MM.1S (cell line): ENCODE data around the gene PRTG.

ENCODE experiments used
- DNase-seq: peaks from one replicate; pipeline ENCODE4 v3.0.0-alpha.2; 2015
- H2AFZ ChIP-seq: fragments of 300-600 bp; sonication (generic); 2 replicates; pipeline ENCODE4 v1.6.0; 2016; ENCODE audit warnings: antibody characterized with exemption, low read length
- H3F3A ChIP-seq: fragments of 300-600 bp; sonication (generic); 2 replicates; pipeline ENCODE4 v1.6.1; 2016; ENCODE audit warnings: mild to moderate bottlenecking, antibody characterized with exemption, low read length, moderate library complexity, mixed read lengths; ENCODE audit not compliant: insufficient read depth
- H3K27ac ChIP-seq: fragments of 300-600 bp; sonication (generic); 2 replicates; pipeline ENCODE4 v1.5.1; 2016; ENCODE audit warnings: mild to moderate bottlenecking, low read length
- H3K27me3 ChIP-seq: fragments of 300-600 bp; sonication (generic); replicated peaks from 2 replicates; pipeline ENCODE4 v1.6.0; 2016; ENCODE audit warnings: low read length; ENCODE audit not compliant: insufficient read depth
- H3K36me3 ChIP-seq: fragments of 300-600 bp; sonication (generic); replicated peaks from 2 replicates; pipeline ENCODE4 v1.6.1; 2016; ENCODE audit warnings: mild to moderate bottlenecking, low read length, mixed read lengths; ENCODE audit not compliant: insufficient read depth
- H3K4me1 ChIP-seq: fragments of 300-600 bp; sonication (generic); 2 replicates; pipeline ENCODE4 v1.6.1; 2016; ENCODE audit warnings: low read length, mixed read lengths
- H3K4me2 ChIP-seq: fragments of 300-600 bp; sonication (generic); 2 replicates; pipeline ENCODE4 v1.6.0; 2016; ENCODE audit warnings: low read depth, low read length
- H3K4me3 ChIP-seq: fragments of 300-600 bp; sonication (generic); 2 replicates; pipeline ENCODE4 v1.5.1; 2016; ENCODE audit warnings: low read length, mixed read lengths
- H3K79me2 ChIP-seq: fragments of 300-600 bp; sonication (generic); 2 replicates; pipeline ENCODE4 v1.6.1; 2016; ENCODE audit warnings: mixed run types, low read length, mixed read lengths
- H3K9ac ChIP-seq: fragments of 300-600 bp; sonication (generic); 2 replicates; pipeline ENCODE4 v1.6.1; 2016; ENCODE audit warnings: low read length, mixed read lengths
- H3K9me2 ChIP-seq: fragments of 300-600 bp; sonication (generic); replicated peaks from 2 replicates; pipeline ENCODE4 v1.6.1; 2016; ENCODE audit warnings: mild to moderate bottlenecking, low read length, mixed read lengths; ENCODE audit not compliant: insufficient read depth
- H3K9me3 ChIP-seq: fragments of 300-600 bp; sonication (generic); replicated peaks from 2 replicates; pipeline ENCODE4 v1.6.1; 2016; ENCODE audit warnings: mild to moderate bottlenecking, low read length, mixed read lengths; ENCODE audit not compliant: insufficient read depth
- H4K20me1 ChIP-seq: fragments of 300-600 bp; sonication (generic); 2 replicates; pipeline ENCODE4 v1.6.1; 2016; ENCODE audit warnings: mild to moderate bottlenecking, low read length, moderate library complexity, mixed read lengths; ENCODE audit not compliant: insufficient read depth
- CTCF ChIP-seq: fragments of 300-600 bp; sonication (generic); IDR thresholded peaks from 2 replicates; pipeline ENCODE4 v1.5.1; 2016; ENCODE audit warnings: antibody characterized with exemption, low read length, mixed read lengths
- EZH2 ChIP-seq: fragments of 300-600 bp; sonication (generic); optimal IDR thresholded peaks from 2 replicates; pipeline ENCODE3; 2017; ENCODE audit warnings: low read depth, mild to moderate bottlenecking, antibody characterized with exemption, low read length, mixed read lengths
- EZH2phosphoT487 ChIP-seq: fragments of 300-600 bp; sonication (generic); IDR thresholded peaks from 2 replicates; pipeline ENCODE4 v1.6.1; 2018; ENCODE audit warnings: antibody characterized with exemption, low read length

PRTG gene

GRCh38 chr15:55742927-55743728 is at the start of gene PRTG:
Gene PRTG, minus strand, starts transcription at chr15:55743152. Its CDS starts 221 bp downstream, at chr15:55742931.
- Histone ChIP-seq H3K27ac (no peak within 1 kb of the TSS), H3K79me2 (no peaks in the 10 kb centered on the region), H3K9me3 (no peaks in the 10 kb centered on the region), H3K4me1 (0 out of 2 replicates have a peak, but pooled peaks cover 5% of the 10 kb centered on the region), H3F3A (no peaks in the 10 kb centered on the region), H3K4me2 (peak within 1 kb of the TSS; percentile 100), H3K36me3 (no peaks in the 10 kb centered on the region), H3K4me3 (peak within 1 kb of the TSS; percentile 75), H3K9me2 (no peaks in the 10 kb centered on the region), H4K20me1 (no peaks in the 10 kb centered on the region), H3K9ac (peak within 1 kb of the TSS; percentile 25; the same call in 1 of the 2 replicates), H2AFZ (peak within 1 kb of the TSS; percentile 97), H3K27me3 (peaks cover 12% of the 10 kb centered on the region; the same call in 1 of the 2 replicates)
- TF ChIP-seq EZH2phosphoT487 (no peak), EZH2 (no peak), CTCF (no peak)
- no peak for DNase-seq

GRCh38 chr15:55791551-55792400 is 48.8 kb upstream of the PRTG start:
- no peaks in the 10 kb centered on the region for H3K79me2 ChIP-seq
- H3K36me3 ChIP-seq = no peaks in the 10 kb centered on the region
- no peaks in the 10 kb centered on the region for H3F3A ChIP-seq
- no peaks in the 10 kb centered on the region for H3K9me3 ChIP-seq
- H2AFZ ChIP-seq = no peak overlapping the region
- no peak for TF ChIP-seq EZH2phosphoT487
- no peak overlapping the region for H3K27ac ChIP-seq
- DNase-seq = no peak
- no peaks in the 10 kb centered on the region for H4K20me1 ChIP-seq
- H3K9ac ChIP-seq = no peak overlapping the region
- no peaks in the 10 kb centered on the region for H3K4me1 ChIP-seq
- H3K27me3 ChIP-seq = no peaks in the 10 kb centered on the region
- H3K9me2 ChIP-seq = no peaks in the 10 kb centered on the region
- H3K4me2 ChIP-seq = no peak overlapping the region
- H3K4me3 ChIP-seq = no peak overlapping the region

GRCh38 chr15:55789066-55789660 is 46.2 kb upstream of the PRTG start:
- H3K9me3 ChIP-seq = no peaks in the 10 kb centered on the region
- H3K27ac ChIP-seq = no peak overlapping the region
- H3F3A ChIP-seq = no peaks in the 10 kb centered on the region
- no peaks in the 10 kb centered on the region for H3K4me1 ChIP-seq
- H3K4me3 ChIP-seq = no peak overlapping the region
- H3K79me2 ChIP-seq = no peaks in the 10 kb centered on the region
- no peaks in the 10 kb centered on the region for H3K27me3 ChIP-seq
- TF ChIP-seq CTCF = peak; percentile 77
- TF ChIP-seq EZH2 = no peak
- no peak for TF ChIP-seq EZH2phosphoT487
- H3K4me2 ChIP-seq = no peak overlapping the region
- no peak overlapping the region for H3K9ac ChIP-seq
- no peaks in the 10 kb centered on the region for H3K9me2 ChIP-seq
- peak; percentile 20 for DNase-seq
- no peak overlapping the region for H2AFZ ChIP-seq
- no peaks in the 10 kb centered on the region for H4K20me1 ChIP-seq
- no peaks in the 10 kb centered on the region for H3K36me3 ChIP-seq
